NOMO-1 treated with DMSO at 0.1 percent for 48 hours (cell line): ENCODE measurements around the gene CENPP.

Source experiments
- DNase-seq: peaks from one replicate; lab custom pipeline; 2025; ENCODE audit not compliant: unreplicated experiment; lab: John Stamatoyannopoulos, UW

Gene CENPP

DNA sequence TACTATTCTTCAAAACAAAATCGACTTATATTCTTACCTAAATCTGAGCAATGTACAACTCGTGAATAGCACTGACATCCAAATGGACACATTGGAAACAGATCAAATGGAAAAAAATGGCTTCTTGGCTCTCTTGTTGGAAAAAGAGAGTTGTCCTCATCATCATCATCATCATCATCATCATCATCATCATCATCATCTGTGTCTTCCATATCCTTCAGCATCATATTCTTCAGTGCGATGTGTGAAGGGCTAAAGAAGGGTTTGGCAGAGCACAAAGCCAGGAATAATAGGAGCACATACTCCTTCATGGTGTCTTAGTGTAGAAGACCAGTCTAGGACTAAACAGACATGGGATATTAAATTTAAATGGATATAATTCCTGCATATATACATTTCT, 148.8 kb downstream of the CENPP start:
- no peak for DNase-seq

DNA sequence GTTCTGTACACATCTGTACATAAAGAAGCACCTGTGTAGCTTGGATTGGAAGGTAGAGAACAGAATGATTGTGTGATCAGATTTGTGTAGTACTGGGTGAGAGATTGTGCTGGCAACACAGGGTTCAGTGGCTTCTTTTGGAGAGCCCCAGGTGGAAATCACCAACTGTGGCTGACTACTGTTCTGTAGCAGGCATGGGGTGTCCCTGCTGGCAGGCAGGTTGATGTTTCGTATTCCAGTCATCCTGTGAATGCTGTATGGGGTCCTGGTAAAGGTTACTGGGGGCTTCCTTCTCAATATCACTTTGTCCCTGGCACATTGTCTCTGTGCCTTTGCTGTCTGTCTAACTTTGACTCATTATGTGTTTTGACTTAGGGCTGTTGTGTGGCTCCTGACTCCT, 151.2 kb downstream of the CENPP start:
- DNase-seq = no peak

DNA sequence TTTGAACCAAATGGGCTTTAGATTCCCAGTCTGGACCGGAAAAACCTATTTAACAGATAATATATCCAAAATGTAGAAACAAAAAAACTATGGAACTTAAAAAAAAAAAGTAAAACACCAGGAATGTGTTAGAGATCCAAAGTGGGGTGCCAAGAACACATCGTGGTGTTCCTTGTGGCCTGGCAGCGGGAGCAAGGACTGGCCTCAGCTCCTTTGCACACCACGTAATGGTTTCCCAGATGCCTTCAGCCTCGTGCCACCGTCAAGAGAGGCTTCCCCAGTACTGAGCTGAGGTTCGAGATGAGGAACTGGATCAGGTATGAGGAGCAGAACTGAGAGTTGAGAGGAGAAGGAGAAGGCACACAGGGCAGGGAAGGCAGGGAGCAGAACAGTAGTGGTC, 153.0 kb downstream of the CENPP start:
- no peak for DNase-seq

DNA sequence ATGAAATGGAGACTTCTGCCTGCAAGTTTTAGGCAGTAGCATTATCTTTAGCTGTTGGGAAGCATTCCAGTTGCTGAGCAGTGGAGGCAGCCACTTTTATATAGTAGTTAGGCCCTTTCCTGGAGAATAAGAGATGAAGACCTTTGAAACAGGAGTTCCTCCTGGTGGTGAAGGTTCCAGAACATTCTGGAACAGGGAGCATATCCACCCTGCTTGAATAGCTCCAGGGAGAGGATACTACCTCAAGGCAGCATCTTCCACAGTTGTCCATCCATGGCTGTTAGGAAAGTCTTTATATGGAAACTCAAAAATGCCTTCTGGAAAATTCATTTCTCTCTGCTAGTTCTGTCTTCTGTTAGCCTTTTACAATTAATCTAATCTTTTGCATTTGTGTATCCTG, 153.6 kb downstream of the CENPP start:
- DNase-seq = no peak

DNA sequence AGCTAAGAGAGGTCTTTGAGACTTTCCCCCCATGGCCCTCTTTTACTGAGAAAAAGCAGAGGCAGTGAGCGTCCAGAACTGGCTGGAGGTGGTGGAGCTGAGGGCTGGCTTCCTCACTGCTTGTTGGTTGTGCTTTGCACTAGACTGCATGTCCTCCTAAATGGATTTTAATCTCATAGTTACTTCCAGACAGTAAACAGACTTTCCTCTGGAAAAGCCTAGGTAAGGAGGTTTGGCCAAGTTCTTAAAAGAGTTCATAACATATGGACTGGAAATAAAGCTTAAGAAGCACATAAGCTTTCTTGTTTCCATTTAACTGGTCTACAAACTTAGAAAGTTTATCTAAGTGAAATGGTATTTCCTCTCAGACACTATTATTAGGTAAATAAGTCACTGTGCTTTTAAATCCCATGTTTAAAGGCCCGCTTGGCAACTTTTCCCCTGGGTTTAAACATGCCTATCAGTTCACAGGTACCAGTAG, 154.6 kb downstream of the CENPP start:
- DNase-seq = no peak

DNA sequence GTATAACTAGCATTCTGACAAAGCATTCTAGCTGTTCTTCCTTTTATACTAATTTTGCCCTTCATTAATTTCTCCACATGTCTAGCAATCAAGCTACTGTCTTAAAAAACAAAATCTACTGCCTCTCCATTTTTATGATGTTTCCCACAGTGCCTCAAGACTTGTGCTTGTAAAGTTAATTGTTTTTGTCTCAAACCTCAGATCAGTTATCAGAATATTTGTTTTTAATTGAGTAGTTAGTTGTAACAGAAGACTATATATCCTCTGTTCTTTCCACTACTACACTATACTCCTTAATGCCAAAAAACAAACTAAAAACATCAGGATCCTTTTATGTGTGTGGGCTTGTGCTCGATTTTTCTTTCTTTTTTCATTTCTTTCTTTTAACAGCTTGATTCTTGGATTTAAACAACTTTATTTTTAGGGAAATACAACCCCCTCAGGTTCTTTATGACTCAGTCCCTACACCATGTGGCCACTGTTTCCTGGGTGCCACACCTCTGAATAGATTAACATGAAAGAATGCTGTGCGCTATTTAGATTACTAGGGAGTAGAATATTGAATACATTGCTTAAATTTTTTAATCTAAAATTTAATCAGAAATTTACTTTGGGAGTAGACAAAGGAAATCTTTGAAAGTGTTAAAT, 155.4 kb downstream of the CENPP start:
- no peak for DNase-seq

DNA sequence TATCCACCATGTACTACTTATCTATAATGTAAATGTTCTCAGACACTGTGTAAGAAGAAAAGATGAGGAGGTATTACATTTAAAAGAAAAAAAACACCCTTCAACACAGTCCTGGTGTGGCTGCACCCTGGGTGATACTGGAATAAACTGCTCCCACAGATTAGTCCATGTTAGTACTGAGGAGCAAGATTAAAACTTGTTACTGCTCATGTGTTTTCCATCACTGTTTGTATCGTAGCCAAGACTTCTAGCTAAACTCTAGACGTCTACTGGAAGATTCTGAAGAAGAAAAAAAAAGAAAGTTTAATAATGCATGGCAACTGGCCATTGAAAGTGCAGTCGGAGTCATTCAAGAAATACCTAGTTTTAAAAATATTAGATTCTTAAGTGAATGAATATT, 156.6 kb downstream of the CENPP start, which contains the start of gene ASPN:
Gene ASPN (minus strand): TSS at position 178 of the 400 bp plus-strand sequence.
- no peak for DNase-seq

DNA sequence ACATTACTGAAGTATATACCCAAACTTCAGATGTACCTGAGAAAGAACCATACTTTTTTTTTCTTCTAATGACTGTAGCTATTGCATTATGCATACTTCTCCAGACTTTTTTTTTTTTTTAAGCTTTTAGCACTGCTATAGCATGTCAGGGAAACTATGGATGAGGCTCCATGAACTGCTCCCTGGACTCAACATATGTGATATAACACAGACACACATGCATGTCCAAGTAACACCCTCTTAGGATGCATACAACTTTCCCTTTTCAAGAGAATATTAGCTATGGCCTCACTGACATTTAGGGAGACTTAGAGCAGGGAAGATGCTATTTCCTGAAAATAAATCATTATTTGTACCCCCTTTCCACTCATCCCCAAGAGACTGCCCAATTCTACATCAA, 157.1 kb downstream of the CENPP start:
- no peak for DNase-seq

DNA sequence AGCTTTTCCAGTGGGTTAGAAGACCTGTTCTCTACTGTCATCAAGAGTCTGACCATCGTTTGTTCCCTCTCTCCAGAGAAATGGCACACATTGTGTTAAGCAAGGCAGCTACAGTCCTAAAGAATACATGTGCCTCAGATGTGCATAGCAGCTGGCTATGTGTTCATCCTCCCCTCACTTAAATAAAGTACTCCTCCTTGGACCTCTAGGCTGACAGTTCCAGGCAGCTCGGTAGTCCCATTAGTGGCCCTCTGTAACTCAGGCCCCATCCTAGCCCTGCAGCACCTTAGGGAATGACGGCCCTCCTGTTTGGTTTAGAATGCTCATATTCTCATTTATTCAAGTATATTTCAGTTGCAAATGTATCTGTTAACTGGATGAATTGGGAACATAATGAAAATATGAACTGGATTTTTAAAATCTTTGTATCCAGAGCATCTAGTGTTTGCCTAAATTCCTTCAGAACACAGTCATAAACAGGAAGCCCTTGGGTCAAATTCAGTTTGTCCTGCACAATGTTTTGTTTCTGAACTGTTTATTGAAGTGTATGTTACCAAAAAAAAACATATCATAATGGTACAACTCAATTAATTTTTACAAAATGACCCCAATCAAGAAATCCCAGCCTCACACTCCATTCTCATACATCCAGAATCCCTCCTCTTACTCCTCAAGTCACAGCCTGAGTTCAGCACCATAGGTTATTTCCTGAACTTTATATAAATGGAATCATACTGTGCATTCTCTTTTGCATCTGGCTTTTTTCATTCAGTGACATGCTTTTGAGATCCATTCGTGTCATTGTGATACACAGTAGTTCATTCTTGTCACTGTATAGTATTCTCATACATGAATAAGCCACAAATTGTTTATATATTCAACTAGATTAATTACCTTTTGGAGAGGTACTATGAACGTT, 158.1 kb downstream of the CENPP start:
- no peak for DNase-seq

DNA sequence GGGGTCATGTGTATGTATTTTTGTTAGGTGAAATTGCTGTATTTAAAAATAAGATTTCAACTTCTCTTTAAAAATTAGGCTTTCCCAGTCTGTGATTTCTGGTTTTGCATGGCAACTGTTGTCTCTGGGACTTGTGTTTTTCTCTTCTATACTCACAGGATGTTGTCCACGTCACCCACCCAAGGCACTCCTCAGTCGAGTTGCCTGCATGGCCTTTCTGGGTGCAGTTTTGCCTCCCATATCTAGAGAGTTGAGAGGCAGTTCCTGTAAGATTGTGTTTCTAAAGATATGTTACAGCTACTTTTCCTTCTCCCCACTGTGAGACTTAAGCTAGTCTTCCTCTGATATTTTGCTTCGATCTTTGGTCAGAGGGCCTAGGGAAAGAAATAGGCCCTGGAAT, 158.8 kb downstream of the CENPP start:
- no peak for DNase-seq

DNA sequence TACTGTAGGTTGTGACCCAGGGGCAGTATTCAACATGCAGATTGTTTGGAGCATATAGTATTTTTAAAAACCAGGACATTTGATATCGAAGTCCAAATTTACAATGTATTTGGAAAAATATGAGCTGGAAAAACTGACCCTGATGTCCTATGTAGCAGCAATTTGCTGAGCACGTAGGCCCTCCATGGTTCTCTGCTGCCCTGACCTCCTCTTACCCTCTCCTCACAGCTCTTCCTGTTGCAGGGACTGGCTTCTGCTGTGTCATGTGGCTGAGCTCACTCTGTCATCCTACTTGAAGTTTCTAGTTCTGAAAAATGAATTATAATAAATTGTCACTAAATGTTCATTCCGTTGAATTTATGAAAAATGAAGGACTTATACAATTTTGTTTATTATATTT, 160.6 kb downstream of the CENPP start:
- no peak for DNase-seq

DNA sequence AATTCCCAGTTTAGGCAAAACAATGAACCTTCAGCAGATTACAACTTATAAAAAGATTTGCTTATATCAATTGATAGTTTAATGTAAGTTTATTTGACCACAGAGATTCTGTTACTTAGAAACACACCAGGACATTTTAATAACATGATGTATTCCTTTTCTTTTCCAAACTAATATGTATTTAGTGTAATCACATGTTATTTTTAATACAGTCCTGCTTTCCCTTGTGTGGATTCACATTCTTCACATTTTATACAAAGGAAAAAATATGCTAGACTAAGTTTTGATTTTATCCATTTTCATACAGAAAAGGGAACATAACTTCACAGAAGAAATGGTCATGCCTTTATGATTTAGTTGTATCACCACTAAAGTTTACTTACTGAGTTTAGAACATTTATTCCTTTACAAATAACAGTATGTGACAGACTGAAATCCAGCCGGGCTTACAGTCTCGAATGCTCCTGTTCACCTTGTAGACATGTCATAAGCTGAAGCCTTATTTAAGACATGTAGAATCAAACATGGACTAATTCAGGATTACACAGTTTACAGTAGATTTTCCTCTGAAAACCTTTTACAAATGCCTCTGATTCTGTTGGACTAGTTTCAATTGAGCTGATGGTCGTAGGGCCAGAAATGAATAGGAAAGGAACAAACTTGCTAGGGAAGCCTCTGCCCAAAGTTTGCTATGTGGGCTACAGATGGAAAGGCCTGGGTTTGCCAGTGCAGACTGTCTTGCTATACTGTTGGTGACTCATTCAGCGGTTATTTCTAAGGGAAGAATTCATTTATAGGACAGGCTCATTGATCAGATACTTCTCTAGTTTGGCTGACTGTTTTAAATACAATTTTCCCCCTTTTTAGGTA, 163.2 kb downstream of the CENPP start:
- peak; percentile 24 for DNase-seq

DNA sequence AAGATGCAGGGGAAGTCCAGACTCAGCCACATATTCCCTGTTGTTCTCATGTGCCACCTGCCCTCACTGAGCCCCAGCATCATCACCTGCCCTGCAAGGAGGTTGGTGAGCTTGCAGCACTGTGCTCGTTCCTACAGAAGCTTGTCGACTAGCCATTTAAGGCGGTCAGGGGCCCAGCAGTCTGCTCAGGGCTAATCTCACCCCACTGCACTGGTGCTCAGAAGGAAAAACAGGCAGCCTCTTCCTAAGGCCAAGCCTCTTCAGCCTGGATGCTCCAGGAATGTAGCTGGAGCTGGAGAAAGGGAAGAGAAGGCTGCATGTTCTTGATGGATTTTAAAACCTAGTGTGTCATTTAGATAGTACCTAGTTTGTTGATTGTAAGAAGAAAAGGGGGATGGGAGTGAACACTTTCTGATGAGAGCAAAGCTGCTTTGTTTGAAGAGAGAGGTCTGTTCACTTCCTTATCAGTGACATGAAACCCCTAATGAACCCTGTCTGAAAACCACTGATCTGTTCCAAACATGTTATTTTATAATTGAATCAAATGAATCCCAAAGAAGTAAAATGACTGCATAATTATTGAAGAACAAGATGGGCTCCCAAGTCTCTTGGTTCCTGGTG, 167.1 kb downstream of the CENPP start:
- DNase-seq = no peak

DNA sequence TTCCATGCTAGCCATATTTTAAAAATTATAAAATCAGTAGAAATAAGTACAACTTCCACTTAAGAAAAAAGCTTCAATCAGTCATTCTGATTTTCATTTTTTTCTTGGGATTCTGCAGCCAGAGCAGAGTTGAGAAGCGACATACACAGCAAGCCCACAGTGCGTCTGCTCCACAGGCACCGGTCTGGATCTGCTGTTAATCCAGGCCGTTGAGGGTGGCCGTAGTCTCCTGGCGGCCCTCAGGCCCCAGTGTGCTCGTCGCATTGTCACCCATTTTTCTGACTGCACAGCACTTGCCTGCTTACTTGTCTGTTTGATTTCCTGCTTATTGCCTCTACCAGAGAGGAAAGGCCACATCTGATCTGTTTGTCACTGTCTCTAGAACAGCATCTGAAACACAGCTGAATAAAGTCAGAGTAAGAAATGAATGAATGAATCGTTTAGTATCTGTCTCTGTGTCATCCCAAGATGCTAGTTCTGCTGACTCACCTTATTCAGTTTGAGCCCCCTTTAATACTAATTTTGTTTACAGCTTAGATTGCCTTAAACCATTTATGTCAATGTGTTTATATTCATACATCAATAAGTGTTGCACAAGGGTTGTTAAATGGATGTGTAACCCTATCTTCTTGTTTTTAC, 168.1 kb downstream of the CENPP start:
- no peak for DNase-seq

DNA sequence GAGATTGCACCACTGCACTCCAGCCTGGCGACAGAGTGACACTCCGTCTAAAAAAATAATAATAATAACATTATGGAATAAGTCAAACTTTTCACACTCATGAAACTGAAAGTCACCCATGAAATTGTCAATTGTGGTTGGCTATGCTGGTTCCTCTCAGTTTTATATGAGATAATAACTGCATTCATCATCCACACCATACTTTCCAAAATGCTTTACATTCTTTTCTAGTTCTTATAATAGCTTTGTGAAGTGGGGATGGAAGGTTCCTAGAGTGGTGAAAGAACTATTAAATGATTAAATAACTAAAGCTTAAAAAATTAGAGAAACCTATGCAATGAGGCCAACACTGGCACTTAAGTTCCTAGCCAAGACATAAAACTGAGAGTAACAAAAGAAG, 169.1 kb downstream of the CENPP start:
- DNase-seq = no peak

DNA sequence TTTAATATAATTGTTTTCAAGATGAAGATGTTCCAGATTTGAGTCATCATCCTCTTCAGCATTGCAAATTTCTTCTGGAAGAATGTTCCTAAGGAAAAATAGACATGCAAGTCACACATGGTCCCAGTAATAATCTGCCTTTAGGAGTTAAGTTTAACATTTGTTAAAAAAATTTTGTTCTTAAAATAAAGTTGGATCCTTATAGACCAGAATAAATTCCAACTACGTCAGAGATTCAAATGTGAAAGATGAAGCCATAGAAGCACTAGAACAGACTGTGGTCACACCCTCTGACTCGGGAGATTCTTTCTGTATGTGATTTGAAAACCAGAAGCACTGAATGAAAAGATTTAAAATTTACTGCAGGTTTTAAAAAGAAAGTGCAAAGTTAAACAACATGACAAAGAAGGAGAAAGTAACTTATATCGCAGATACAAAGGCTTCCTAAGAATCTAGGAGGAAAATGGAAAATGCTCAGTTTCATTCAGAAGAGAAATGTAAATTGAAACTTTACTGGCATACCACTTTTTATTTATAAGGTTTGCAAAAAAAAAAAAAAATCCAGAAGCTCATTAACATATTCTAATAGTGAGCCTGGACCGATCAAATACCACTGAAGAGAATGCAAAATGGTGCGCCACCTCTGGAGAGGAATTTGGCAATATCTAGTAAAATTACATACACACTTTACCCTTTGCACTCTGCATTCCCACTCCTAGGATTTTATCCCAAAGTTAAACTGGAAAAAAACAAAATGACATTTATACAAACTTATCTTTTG, 170.8 kb downstream of the CENPP start:
- no peak for DNase-seq

DNA sequence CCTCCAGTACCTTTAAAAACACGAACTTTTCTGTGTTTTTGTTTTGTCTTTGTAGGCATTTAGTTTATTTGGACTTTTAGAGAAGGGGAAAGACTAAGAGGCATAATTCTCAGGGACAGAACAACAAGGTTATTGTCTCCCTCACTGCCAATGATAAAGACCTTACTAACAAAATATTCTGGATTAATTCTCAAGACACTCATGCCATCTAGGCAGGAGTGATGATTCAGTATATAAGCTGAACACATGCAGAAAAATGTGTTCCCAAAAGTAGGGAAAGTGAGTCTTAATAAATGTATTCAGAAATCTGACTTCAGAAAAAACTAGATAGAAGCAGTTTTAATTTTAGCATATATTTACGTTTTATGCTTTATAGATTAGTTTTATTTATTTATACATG, 173.9 kb downstream of the CENPP start:
- no peak for DNase-seq

DNA sequence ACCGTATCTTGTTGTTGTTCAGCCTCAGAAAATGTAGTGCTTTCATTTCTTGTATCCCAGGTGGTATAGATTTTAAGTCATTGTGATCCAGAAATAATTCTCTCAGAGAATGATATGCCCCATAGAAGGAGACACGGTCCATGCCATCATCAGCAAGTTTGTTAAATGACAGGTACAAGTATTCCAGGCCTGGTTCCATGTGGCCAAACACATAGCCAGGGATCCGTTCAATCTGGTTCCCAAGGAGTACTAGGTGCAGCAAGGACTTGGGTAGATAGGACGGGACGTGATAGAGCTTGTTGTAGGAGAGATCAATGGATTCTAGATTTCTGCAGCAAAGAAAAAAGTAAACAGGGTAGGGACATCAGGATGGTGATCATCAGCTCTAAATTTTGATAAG, 175.0 kb downstream of the CENPP start:
- no peak for DNase-seq

DNA sequence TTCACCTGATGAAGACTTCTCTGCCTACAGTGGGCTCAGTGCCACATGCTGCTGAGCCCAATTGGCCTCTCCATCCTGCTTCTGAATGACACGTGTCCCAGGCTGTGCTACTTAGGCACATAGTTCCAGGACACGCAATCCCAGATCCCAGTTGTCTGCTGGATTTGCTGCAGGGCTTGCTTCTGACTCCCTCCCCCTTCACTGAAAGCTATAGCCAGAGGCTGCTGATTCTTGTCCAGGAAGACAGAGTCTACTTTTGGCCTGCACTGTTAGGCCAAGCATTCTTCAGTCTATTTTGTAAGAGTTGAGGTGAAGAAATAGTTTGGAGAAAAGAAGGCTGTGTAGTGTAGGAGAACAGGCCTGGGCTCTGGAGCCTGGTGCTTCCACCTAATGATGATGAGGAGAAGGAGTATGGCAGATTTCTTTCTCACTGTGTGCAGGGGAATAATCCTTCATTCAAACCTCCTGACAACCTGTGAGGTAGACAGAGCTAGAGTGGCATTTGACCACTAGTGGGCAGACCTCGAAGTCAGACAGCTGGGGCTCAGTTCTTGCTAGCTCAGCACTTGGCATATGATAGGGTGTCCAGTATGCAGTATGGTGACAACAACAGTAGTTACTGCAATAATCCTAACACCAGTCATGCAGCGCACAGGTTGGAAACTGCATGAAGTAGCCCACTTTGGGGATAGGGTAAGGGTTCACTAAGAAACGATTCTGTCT, 176.1 kb downstream of the CENPP start:
- DNase-seq = peak; percentile 30
